MCF 10A (cell line): ENCODE data around the gene STK10. TPM values are rescaled to one million over a fixed set of nuclear protein-coding genes. Genes with fewer than 3 reads are reported as not detected.

Experiments used
- BruUV-seq: library from RNA; stranded (reverse); fragments of 400-500 nt; replicated peaks from 2 replicates; lab custom pipeline; 2021; lab: Mats Ljungman, UMichigan
- CTCF ChIA-PET: fragments of 300-600 bp; sonication (Branson Sonifier 250); formaldehyde crosslinking; extraction: SDS; loops from one replicate; lab custom pipeline; 2021; ENCODE audit warnings: antibody characterized with exemption, inconsistent platforms; lab: Yijun Ruan, JAX
- POLR2A ChIA-PET: fragments of 300-600, 350-650 bp; sonication (Branson Sonifier 250); formaldehyde crosslinking; extraction: SDS; loops from one replicate; lab custom pipeline; 2020; ENCODE audit warnings: antibody characterized with exemption, inconsistent platforms; lab: Yijun Ruan, JAX
- DNase-seq: peaks from one replicate; pipeline ENCODE4 v3.0.0-alpha.2; 2018; ENCODE audit not compliant: unreplicated experiment
- H3K27ac Mint-ChIP-seq: one replicate; pipeline ENCODE4 v1.8.0; 2022; ENCODE audit warnings: mild to moderate bottlenecking, low read depth, mixed read lengths; ENCODE audit not compliant: unreplicated experiment
- H3K27me3 Mint-ChIP-seq: one replicate; pipeline ENCODE4 v1.8.0; 2022; ENCODE audit warnings: mixed read lengths; ENCODE audit not compliant: insufficient read depth, unreplicated experiment
- H3K36me3 Mint-ChIP-seq: one replicate; pipeline ENCODE4 v1.8.0; 2022; ENCODE audit warnings: mild to moderate bottlenecking, moderate library complexity, mixed read lengths; ENCODE audit not compliant: insufficient read depth, unreplicated experiment
- H3K4me1 Mint-ChIP-seq: one replicate; pipeline ENCODE4 v1.8.0; 2022; ENCODE audit warnings: mixed read lengths; ENCODE audit not compliant: insufficient read depth, unreplicated experiment
- H3K4me3 Mint-ChIP-seq: one replicate; pipeline ENCODE4 v1.8.0; 2022; ENCODE audit warnings: mild to moderate bottlenecking, moderate library complexity, mixed read lengths; ENCODE audit not compliant: unreplicated experiment
- H3K9me3 Mint-ChIP-seq: one replicate; pipeline ENCODE4 v1.8.0; 2022; ENCODE audit warnings: mixed read lengths; ENCODE audit not compliant: unreplicated experiment
- intact Hi-C: fragments of 100-400 bp; cut with micrococcal nuclease; formaldehyde crosslinking; loops from 2 replicates; pipeline ENCODE4 v1.14.1; 2022
- total RNA-seq: library from RNA; stranded (reverse); gene quantifications from 2 replicates; pipeline ENCODE4 v1.2.3, GENCODE V29; 2022
- TF ChIP-seq, protein P1 (sequence below): fragments of 200-600 bp; IDR thresholded peaks from one replicate; pipeline ENCODE4 v1.8.0; 2022; ENCODE audit warnings: antibody characterized with exemption, mild to moderate bottlenecking; ENCODE audit not compliant: unreplicated experiment

STK10 gene
- total RNA-seq, 1 experiment from 2014 or later: 46.5 TPM

DNA sequence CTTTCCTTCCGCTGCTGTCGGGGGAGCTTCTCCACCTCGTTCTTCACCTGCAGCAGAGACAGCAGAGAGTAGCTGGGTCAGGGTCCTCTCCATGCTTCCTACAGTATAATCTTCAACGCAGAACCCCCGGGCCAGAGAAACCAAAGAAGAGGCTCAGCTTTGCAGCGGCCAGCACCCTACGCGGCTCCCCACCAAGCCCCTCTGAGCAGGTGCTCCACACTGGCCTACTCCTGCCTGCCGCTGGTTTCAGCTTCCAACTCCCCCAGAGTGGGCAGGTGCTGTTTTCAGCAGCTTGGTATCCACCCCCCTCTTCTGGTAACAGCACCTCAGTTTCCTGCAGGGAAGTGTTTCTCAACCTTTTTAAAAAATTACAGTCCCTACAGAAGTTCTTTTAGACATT is 123.3 kb downstream of the STK10 start:
- CTCF ChIA-PET: interaction anchor here (0.6 to 2.1 kb wide), 6 partner anchors 11 to 388 kb away, joined by 3 to 10 read pairs (median 3); partner anchors contain the start of gene STK10
- H3K27ac Mint-ChIP-seq: no peak overlapping the region
- no TSS peak for BruUV-seq
- no peaks in the 10 kb centered on the region for H3K9me3 Mint-ChIP-seq
- POLR2A ChIA-PET: interaction anchor here (1.2 kb wide), 1 partner anchor 58 kb away, joined by 4 read pairs; no protein-coding TSS in a partner anchor
- TF ChIP-seq, protein P1, sequence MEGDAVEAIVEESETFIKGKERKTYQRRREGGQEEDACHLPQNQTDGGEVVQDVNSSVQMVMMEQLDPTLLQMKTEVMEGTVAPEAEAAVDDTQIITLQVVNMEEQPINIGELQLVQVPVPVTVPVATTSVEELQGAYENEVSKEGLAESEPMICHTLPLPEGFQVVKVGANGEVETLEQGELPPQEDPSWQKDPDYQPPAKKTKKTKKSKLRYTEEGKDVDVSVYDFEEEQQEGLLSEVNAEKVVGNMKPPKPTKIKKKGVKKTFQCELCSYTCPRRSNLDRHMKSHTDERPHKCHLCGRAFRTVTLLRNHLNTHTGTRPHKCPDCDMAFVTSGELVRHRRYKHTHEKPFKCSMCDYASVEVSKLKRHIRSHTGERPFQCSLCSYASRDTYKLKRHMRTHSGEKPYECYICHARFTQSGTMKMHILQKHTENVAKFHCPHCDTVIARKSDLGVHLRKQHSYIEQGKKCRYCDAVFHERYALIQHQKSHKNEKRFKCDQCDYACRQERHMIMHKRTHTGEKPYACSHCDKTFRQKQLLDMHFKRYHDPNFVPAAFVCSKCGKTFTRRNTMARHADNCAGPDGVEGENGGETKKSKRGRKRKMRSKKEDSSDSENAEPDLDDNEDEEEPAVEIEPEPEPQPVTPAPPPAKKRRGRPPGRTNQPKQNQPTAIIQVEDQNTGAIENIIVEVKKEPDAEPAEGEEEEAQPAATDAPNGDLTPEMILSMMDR: no peak
- H3K36me3 Mint-ChIP-seq: peaks cover 49% of the 10 kb centered on the region
- H3K4me1 Mint-ChIP-seq: no peaks in the 10 kb centered on the region
- DNase-seq: no peak
- no peak overlapping the region for H3K4me3 Mint-ChIP-seq
- intact Hi-C loops: loop anchor here (5.0 kb wide), 1 partner anchor 123 kb away; the partner anchor contains the start of gene STK10
- no peaks in the 10 kb centered on the region for H3K27me3 Mint-ChIP-seq

DNA sequence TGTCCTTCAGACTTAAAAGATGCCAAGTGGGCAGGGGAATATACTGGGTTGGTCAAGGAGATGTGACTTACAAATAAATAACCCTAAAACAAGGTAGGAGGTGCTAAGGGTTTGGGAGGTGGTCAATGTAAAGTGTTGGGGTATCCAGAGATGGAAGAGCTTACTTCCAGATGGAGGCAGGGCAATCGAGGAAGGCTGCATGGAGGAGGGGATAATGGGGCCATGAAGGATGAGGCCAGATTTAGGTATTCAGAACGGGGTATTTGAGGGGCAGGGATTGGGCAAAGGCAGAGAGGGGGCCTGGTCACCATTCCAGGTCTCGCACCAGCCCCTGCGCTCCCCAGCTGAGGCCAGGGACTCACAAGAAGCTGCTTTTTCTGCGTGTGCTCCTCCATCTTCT is 123.7 kb downstream of the STK10 start:
- Mint-ChIP-seq H3K9me3 (no peaks in the 10 kb centered on the region), H3K27ac (no peak overlapping the region), H3K27me3 (no peaks in the 10 kb centered on the region), H3K4me3 (no peak overlapping the region), H3K36me3 (peaks cover 53% of the 10 kb centered on the region), H3K4me1 (no peaks in the 10 kb centered on the region)
- intact Hi-C loops: loop anchor here (5.0 kb wide), 1 partner anchor 123 kb away; the partner anchor contains the start of gene STK10
- TF ChIP-seq, protein P1: no peak
- CTCF ChIA-PET: interaction anchor here (0.6 to 2.1 kb wide), 6 partner anchors 11 to 646 kb away, joined by 3 to 4 read pairs (median 3); no protein-coding TSS in a partner anchor
- POLR2A ChIA-PET: interaction anchor here (1.2 kb wide), 1 partner anchor 57 kb away, joined by 4 read pairs; no protein-coding TSS in a partner anchor
- no TSS peak for BruUV-seq
- DNase-seq: no peak

DNA sequence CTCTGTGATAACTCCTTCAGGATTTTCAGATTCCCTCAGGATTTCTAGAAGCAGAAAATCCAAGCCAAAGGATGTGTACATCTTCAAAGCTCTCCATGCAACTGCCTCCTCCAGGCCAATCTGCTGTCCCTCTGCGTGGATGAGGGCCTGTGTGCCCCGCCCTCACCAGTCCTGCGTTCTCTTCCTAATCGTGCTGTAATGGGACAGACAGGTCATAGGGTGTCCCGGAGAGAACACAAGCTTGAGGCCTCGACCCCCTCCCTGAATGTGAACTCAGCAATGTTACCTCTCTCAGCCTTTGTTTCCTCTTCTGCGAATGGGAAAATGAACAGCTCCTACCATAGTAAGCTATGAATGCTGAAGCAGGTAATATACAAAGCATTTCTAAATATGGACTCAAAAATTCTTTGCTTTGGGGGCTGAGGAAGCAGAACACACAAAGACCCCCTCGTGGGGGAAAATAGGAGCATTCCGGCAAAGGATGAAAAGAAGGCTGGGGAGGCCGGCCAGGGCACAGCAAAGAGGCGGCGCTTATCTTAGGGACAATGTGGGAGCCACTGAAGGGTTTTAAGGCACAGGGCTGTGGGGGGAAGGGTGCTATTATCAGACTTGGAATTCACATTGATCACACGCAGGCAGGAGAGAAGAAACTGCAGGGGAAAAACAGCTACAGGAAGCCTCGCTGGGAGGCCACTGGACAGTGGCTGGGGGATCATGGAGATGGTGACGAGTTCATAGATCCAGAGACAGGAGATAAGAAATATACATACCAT is 124.4 kb downstream of the STK10 start:
- CTCF ChIA-PET: interaction anchor here (0.6 to 1.5 kb wide), 7 partner anchors 55 to 1072 kb away, joined by 3 to 4 read pairs (median 3); no protein-coding TSS in a partner anchor

More for the DNA sequence above, 124.4 kb downstream of the STK10 start:
- H3K27me3 Mint-ChIP-seq: no peaks in the 10 kb centered on the region
- intact Hi-C loops: loop anchor here (5.0 kb wide), 1 partner anchor 124 kb away; the partner anchor contains the start of gene STK10
- H3K36me3 Mint-ChIP-seq: peaks cover 55% of the 10 kb centered on the region
- no peak for DNase-seq
- H3K4me3 Mint-ChIP-seq: no peak overlapping the region
- H3K27ac Mint-ChIP-seq: no peak overlapping the region
- TF ChIP-seq, protein P1: no peak
- H3K4me1 Mint-ChIP-seq: no peaks in the 10 kb centered on the region
- no peaks in the 10 kb centered on the region for H3K9me3 Mint-ChIP-seq
- BruUV-seq: no TSS peak
- POLR2A ChIA-PET: interaction anchor here (0.7 to 1.2 kb wide), 2 partner anchors 57 to 332 kb away, joined by 4 to 6 read pairs; no protein-coding TSS in a partner anchor
